Stimulated activated CD8-positive, alpha-beta memory T cell treated with anti-CD3 and anti-CD28 coated beads, Interleukin-15, amount 100 ng/mL, for 1 hour (primary cell): ENCODE data around the gene ADPRHL1.

Source experiments
- DNase-seq: peaks from one replicate; pipeline ENCODE4 v3.0.0-alpha.2; 2020; ENCODE audit warnings: low read depth

The ADPRHL1 gene

DNA sequence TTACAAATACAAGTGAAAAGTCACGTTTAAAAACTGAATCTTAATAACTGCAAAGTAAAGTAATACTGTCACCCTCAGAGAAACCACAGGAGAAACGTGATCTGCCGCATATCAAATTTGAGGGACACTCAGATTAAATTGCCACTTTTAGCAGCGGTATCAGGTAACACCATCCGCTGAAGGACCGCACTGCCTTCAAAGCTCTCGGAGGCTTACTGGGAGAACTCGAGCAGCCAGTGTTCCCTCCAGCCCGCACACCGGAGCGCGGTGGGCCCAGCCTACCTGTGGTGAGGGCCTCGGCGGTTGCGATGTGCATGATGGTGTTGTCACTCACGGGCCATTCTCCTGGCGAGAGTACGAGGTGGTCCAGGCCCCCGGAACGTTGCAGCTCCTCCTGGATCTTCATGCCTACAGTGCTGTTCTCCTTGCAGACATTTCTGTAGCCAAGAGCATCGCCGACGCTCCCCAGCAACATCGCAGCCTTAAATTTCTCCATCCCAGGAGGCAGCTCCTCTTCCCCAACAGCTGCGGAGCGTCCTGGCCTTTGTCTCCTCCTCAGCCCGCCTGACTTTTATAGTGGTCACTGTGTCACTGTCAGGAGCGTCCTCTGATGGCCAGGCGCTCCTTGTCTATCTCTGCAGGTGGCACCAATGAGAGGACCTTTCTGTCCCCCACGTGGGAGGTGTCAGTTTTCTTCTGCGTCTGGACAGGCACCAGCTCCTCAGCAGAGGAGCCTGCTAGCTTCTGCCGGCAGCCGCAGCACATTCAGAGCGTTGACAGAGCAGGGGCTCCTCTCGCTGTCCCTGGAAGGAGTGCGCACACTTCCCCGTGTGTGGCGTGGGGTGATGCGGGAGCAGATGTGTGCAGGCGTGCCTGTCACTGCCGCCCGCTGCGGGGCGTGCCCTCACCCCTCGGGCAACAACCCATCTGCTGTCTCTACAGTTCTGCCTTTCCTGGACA is at the start of gene ADPRHL1:
TSS of gene ADPRHL1 (minus strand) at position 547 of the 960 bp plus-strand sequence. CDS start at position 496, 51 bp downstream.
- no peak for DNase-seq

- no peak for DNase-seq
These were observed 49.4 kb upstream of the ADPRHL1 start for GRCh38 chr13:113502686-113503085.

DNA sequence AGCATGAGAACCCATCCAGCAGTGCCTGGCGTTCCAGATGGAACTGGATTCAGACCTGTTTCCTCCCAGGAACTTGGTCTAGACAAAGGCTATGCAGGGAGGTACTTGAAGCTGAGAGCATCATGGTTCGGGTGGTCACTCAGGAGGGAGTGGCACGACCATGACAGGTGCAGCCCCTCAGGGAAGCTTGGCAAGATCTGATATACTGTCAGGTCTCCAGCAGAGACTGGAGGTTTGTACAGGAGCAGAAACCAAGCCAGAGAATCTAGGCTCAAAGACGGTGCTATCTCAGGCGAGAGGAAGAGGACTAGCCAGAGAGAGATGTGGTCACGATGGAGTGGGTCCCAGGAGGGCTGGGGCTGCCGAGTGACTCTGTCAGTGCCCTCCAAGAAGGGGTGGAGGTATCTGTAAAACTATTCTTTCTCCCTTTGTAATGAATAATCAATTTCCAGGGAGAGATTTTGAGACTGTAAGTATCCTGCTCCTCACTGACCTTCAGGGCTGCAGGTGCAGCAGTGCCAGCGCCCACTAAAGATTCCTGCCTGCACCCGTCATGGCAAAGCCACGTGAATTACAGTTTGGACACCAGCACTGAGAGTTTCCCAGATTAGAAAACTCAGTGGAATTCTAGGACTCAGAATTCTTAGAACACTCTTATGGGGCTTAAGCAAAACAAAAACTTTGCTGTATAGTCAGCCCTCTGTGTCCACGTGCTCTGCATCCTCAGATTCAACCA is 47.4 kb upstream of the ADPRHL1 start:
- DNase-seq = no peak

- no peak for DNase-seq
These were observed 46.6 kb upstream of the ADPRHL1 start for GRCh38 chr13:113499936-113500335.

DNA sequence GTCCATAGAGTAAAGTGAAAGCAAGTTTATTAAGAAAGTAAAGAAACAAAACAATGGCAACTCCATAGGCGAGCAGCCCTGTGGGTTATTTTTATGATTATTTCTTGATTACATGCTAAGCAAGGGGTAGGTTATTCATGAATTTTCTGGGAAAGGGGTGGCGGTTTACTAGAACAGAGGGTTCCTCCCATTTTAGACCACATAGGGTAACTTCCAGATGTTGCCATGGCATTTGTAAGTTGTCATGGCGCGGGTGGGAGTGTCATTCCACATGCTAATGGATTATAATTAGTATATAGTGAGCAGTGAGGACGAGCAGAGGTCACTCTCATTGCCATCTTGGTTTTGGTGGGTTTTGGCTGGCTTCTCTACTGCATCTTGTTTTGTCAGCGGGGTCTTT is 45.6 kb upstream of the ADPRHL1 start:
- no peak for DNase-seq

DNA sequence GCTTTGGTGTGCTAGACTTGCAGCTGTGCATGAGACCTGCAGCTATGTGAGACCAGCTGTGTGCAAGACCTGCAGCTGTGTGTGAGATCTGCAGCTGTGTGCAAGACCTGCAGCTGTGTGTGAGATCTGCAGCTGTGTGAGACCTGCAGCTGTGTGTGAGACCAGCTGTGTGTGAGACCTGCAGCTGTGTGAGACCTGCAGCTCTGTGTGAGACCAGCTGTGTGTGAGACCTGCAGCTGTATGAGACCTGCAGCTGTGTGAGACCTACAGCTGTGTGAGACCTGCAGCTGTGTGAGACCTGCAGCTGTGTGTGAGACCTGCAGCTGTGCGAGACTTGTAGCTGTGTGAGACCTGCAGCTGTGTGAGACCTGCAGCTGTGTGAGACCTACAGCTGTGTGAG is 43.9 kb upstream of the ADPRHL1 start:
- DNase-seq = no peak

DNA sequence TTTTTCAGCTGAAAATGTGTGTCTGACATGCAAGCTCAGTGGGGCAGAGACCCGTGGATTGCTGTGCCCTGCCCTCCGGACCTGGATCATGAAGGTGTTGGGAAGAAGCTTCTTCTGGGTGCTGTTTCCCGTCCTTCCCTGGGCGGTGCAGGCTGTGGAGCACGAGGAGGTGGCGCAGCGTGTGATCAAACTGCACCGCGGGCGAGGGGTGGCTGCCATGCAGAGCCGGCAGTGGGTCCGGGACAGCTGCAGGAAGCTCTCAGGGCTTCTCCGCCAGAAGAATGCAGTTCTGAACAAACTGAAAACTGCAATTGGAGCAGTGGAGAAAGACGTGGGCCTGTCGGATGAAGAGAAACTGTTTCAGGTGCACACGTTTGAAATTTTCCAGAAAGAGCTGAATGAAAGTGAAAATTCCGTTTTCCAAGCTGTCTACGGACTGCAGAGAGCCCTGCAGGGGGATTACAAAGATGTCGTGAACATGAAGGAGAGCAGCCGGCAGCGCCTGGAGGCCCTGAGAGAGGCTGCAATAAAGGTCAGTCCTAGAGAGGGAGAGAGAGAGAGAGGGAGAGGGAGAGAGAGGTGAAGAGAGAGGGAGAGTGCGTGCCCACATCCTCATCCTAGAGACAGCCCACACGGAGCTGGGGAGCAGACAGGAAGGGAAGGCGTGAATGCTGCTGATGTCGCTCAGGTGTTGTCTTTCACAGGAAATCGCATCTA is 42.4 kb upstream of the ADPRHL1 start:
- DNase-seq = no peak

GRCh38 chr13:113493315-113493951 is 40.1 kb upstream of the ADPRHL1 start:
- DNase-seq = no peak

DNA sequence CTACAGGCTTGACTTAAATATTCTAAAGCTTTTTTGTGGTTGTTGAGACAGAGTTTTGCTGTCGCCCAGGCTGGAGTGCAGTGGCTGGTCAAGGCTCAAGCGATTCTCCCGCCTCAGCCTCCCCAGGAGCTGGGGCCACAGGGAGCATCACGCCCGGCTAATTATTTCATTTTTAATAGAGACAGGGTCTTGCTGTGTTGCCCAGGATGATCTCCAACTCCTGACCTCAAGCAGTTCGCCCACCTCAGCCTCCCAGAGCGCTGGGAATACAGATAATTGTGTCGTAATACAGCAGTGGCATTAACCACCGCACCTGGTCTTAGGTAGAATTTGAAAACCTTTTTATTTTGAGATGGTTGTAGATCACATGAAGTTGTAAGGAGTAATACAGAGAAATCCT is 38.7 kb upstream of the ADPRHL1 start:
- no peak for DNase-seq

DNA sequence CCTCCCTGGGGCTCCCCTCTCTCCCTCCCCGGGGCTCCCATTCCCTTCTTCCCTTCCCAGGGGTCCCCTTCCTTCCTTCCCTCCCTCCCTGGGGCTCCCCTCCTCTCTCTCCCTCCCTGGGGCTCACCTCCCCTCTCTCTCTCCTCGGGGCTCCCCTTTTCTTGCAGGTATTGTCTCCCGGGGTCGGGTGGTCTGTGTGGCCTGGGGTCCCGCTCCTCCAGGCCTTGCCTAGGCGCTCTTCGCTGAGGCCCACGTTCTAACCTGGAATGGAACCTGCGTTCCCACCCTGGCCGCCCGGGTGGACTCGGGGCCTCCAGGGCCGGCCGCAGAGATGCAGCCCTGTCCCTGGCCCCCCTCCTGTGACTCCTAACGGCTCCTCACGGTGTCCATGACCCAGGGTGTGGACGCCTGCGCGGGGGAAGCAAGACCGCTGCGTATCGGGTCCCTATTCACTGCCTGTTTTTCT is 38.2 kb upstream of the ADPRHL1 start:
- no peak for DNase-seq

DNA sequence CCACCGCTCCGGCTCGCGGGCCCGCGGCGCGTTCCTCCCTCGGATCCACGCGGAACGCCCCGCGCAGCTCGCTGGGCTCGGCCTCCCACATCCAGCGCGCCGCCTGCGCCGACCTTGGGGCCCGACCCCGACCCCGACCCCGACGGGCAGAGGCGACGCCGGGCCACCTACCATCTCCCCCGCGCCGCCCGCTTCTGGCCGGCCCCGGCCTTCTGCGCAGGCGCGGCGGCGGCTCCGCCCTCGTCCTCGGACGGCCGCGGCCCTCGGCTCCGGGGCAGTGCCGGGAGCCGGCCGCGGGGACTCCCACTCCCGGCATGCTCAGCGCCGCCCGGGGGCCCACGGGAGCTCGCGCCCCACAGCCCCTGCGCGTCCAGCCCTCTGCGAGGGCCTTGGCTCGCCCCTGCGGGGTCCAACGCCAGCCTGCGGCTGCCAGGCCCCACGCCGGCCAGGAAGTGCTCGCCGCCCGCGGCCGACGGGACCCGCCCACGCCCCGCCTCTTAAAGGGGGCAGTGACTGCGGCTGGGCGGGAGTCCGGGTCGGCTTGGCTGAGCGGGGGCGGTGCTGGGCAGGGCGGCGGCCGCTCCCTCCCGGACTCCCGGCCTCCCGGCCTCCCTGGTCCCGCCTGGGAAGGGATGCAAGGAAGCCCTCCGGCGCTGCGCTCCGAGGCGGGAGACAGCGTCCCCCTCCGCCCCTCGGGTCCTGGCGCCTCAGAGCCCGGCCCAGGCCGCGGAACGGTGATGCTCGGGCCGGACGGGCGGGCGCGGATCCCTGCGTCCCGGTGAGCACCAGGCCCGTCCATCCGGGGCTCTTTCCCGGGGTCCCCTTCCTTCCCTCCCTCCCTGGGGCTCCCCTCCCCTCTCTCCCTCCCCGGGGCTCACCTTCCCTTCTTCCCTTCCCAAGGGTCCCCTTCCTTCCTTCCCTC is 37.5 kb upstream of the ADPRHL1 start, which contains the start of gene DCUN1D2:
TSS of gene DCUN1D2 (minus strand) at position 216 of the 922 bp plus-strand sequence. CDS start at position 174, 42 bp downstream.
- peak; percentile 39 for DNase-seq

GRCh38 chr13:113489549-113490495 is 36.5 kb upstream of the ADPRHL1 start:
- no peak for DNase-seq

- no peak for DNase-seq
These were observed 35.9 kb upstream of the ADPRHL1 start for GRCh38 chr13:113489171-113489548.

GRCh38 chr13:113488283-113488682 is 35.0 kb upstream of the ADPRHL1 start:
- no peak for DNase-seq

DNA sequence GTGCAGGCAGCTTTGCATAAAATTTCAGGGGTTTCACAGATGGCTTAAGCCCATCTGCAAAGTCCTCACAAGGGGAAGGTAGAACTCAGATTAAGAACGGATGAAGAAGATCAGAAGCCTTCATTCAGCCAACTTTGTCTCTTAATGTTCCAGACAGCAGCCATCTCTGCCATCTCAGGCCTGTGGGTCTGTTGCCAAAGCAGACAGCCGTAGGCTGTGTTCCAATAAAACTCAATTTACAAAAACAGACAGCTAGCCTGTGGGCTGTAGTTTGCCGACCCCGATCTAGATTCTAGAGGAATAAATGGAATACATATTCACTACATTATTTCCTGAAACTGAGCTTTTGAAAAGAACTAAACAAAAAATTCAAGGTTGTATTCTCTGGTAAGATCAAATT is 33.4 kb upstream of the ADPRHL1 start:
- no peak for DNase-seq

- DNase-seq = no peak
These were observed 32.3 kb upstream of the ADPRHL1 start for GRCh38 chr13:113485545-113485944.

GRCh38 chr13:113483504-113484293 is 30.4 kb upstream of the ADPRHL1 start:
- DNase-seq = no peak

- DNase-seq = no peak
These were observed 29.8 kb upstream of the ADPRHL1 start for GRCh38 chr13:113483081-113483480.

- no peak for DNase-seq
These were observed 25.9 kb upstream of the ADPRHL1 start for GRCh38 chr13:113479179-113479578.
